ENCODE measurements around the gene TSPEAR. TPM values are rescaled to one million over a fixed set of nuclear protein-coding genes. Genes with fewer than 3 reads are reported as not detected.
A peak's percentile ranks its signal among the peaks of the same experiment; 100 is the strongest.

TSPEAR gene
- total and polyA plus RNA-seq, 10 donors, result 0.02 to 0.22 (median 0.03) TPM; not detected in 7

GRCh38 chr21:44555200-44555875, 156.0 kb downstream of the TSPEAR start:
- H3K36me3 ChIP-seq, result no peaks in the 10 kb centered on the region
- H3K4me3 ChIP-seq, result no peak overlapping the region
- H3K4me1 ChIP-seq, result peaks cover 0 to 14% (median 0%) of the 10 kb centered on the region in 6 donors
- WGBS, 5 donors, result 80 to 83% (median 81%) methylated on average over 12 to 13 of the region's 13 CpGs
- peaks cover 0 to 54% (median 2%) of the 10 kb centered on the region in 7 donors for H3K27me3 ChIP-seq (replicated peaks in 1 of 7)
- peak; percentile 63 for DNase-seq
- peaks cover 0 to 17% (median 0%) of the 10 kb centered on the region in 8 donors for H3K9me3 ChIP-seq
- TF ChIP-seq POLR2AphosphoS5 (IDR thresholded peaks at IDR 0.05), result no peak
- TF ChIP-seq CTCF (IDR thresholded peaks at IDR 0.05 in 8 of 11, conservative IDR thresholded peaks at IDR 0.05 in 3 of 11), result no peak
- TF ChIP-seq POLR2A (IDR thresholded peaks at IDR 0.05), result no peak
- no peak overlapping the region for H3K27ac ChIP-seq
- intact Hi-C loops (cut with DNase I; ENCODE audit: low total_unique reads), result no loop called here

- Histone ChIP-seq H3K9me3 (peaks cover 0 to 10% (median under 1%) of the 10 kb centered on the region in 8 donors), H3K4me3 (no peak overlapping the region), H3K4me1 (peaks cover 0 to 13% (median 2%) of the 10 kb centered on the region in 6 donors), H3K36me3 (no peaks in the 10 kb centered on the region), H3K27me3 (replicated peaks in 1 of 7) (peaks cover 0 to 75% (median 6%) of the 10 kb centered on the region in 7 donors), H3K27ac (no peak overlapping the region)
- intact Hi-C loops (cut with DNase I; ENCODE audit: low total_unique reads), result no loop called here
- WGBS, 5 donors, result 75 to 85% (median 83%) methylated on average over 11 to 13 of the region's 13 CpGs
- TF ChIP-seq POLR2AphosphoS5 (IDR thresholded peaks at IDR 0.05) (no peak), POLR2A (IDR thresholded peaks at IDR 0.05) (no peak), CTCF (IDR thresholded peaks at IDR 0.05 in 8 of 11, conservative IDR thresholded peaks at IDR 0.05 in 3 of 11) (no peak)
- DNase-seq, result no peak
Observed at GRCh38 chr21:44552681-44553080, 158.7 kb downstream of the TSPEAR start.

- intact Hi-C loops (cut with DNase I; ENCODE audit: low total_unique reads), result no loop called here
- Histone ChIP-seq H3K9me3 (peaks cover 0 to 16% (median 6%) of the 10 kb centered on the region in 8 donors), H3K4me1 (peaks cover 0 to 13% (median 2%) of the 10 kb centered on the region in 6 donors), H3K27me3 (replicated peaks in 1 of 7) (peaks cover 0 to 70% (median 6%) of the 10 kb centered on the region in 7 donors), H3K27ac (no peak overlapping the region), H3K36me3 (no peaks in the 10 kb centered on the region), H3K4me3 (no peak overlapping the region)
- WGBS, 5 donors, result 88 to 97% (median 94%) methylated on average over 5 to 6 of the region's 6 CpGs
- no peak for TF ChIP-seq POLR2A (IDR thresholded peaks at IDR 0.05)
- no peak for TF ChIP-seq POLR2AphosphoS5 (IDR thresholded peaks at IDR 0.05)
- no peak for TF ChIP-seq CTCF (IDR thresholded peaks at IDR 0.05 in 8 of 11, conservative IDR thresholded peaks at IDR 0.05 in 3 of 11)
- peak; percentile 58 for DNase-seq
Observed at GRCh38 chr21:44552136-44552535, 159.2 kb downstream of the TSPEAR start.

- peak; percentile 69 for DNase-seq
- TF ChIP-seq POLR2A (IDR thresholded peaks at IDR 0.05) (no peak), POLR2AphosphoS5 (IDR thresholded peaks at IDR 0.05) (no peak), CTCF (IDR thresholded peaks at IDR 0.05 in 8 of 11, conservative IDR thresholded peaks at IDR 0.05 in 3 of 11) (no peak)
- intact Hi-C loops (cut with DNase I; ENCODE audit: low total_unique reads), result no loop called here
- H3K4me3 ChIP-seq, result no peak within 1 kb of the TSS
- peaks cover 1 to 23% (median 13%) of the 10 kb centered on the region in 8 donors for H3K9me3 ChIP-seq
- peaks cover 0 to 13% (median under 1%) of the 10 kb centered on the region in 6 donors for H3K4me1 ChIP-seq
- H3K27me3 ChIP-seq (replicated peaks in 1 of 7), result peaks cover 0 to 63% (median 6%) of the 10 kb centered on the region in 7 donors
- H3K36me3 ChIP-seq, result no peaks in the 10 kb centered on the region
- WGBS, 5 donors, result 69 to 77% (median 75%) methylated on average over 11 to 17 of the region's 17 CpGs
- no peak within 1 kb of the TSS for H3K27ac ChIP-seq
Observed at GRCh38 chr21:44551340-44551961, 159.9 kb downstream of the TSPEAR start, which contains the start of gene KRTAP10-2. Gene KRTAP10-2 (minus strand): TSS chr21:44551505. CDS start chr21:44551458, 47 bp downstream.

Measured in spleen (tissue), 11 donors.